ENCODE results near the gene MICAL2.

Gene MICAL2

DNA sequence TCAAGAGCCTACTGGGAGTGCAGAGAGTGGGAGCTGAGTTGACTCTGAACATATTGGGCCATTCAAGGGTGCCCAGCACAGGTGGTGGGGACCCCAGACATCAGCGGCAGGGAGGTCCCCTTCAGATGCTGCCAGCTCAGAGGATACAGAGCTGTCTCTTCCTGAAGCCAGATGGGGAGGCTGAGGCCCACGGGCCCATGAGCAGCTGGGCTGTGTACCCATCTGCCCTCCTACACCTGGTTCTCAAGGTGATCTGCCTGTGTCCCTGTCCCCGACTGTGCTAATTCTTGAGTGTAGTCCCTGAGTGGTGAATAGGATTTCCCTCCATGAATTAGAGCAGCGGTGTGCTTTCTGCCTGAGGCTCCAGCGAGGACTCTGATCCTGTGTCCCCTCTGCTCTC is 76.3 kb downstream of the MICAL2 start:
- Histone ChIP-seq H3K9me3 (ENCODE audit: control extremely low read depth in 1 of 5, control insufficient read depth in 4 of 5, insufficient read depth in 2 of 5, low read depth in 1 of 5, low read length in 4 of 5) (no peaks in the 10 kb centered on the region), H3K4me1 (ENCODE audit: control extremely low read depth in 1 of 4, control insufficient read depth in 4 of 4, insufficient read depth in 4 of 4, low read length in 3 of 4) (peaks cover 0 to 13% (median 6%) of the 10 kb centered on the region in 4 experiments), H3K36me3 (ENCODE audit: control insufficient read depth in 4 of 4, insufficient read depth in 4 of 4, low read length in 3 of 4) (no peaks in the 10 kb centered on the region), H3K4me3 (ENCODE audit: control insufficient read depth in 1 of 7, extremely low read depth in 1 of 7, insufficient read depth in 4 of 7, low read depth in 2 of 7, low read length in 6 of 7) (no peak overlapping the region), H3K27me3 (replicated peaks in 2 of 5; ENCODE audit: control insufficient read depth in 4 of 5, insufficient read depth in 5 of 5, low read length in 4 of 5) (no peaks in the 10 kb centered on the region), H3K27ac (ENCODE audit: insufficient read depth in 1 of 2, low read depth in 1 of 2, low read length in 2 of 2, poor library complexity in 1 of 2, severe bottlenecking in 2 of 2) (no peak overlapping the region)
- POLR2A ChIA-PET = interaction anchor here (0.6 kb wide), 1 partner anchor 13 kb away, joined by 3 read pairs; no protein-coding TSS in a partner anchor
- CTCF ChIA-PET = interaction anchor here (1.6 kb wide), 1 partner anchor 62 kb away, joined by 3 read pairs; no protein-coding TSS in a partner anchor
- 93% methylated on average over 5 of the region's 5 CpGs for WGBS (ENCODE audit: insufficient coverage)
- DNase-seq = no peak

DNA sequence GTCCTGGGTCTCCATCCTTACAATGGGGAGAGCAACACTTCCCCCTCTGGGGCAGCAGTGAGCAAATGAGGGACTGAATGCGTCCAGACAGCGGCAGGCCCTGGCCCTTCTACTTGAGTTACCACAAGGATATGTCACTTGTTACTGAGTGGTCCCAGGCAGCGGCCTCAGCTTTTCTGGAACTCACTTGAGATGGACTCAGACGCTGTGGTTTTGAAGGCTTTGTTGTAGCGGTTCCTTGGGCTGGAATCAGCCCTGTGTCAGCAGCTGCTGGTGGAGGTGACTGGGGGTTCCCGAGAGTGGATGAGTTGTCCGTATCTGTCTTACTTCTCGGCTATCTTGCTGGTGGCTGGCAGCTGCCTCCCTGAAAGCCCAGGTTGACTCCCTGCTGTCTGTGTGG is 77.0 kb downstream of the MICAL2 start:
- Histone ChIP-seq H3K36me3 (ENCODE audit: control insufficient read depth in 4 of 4, insufficient read depth in 4 of 4, low read length in 3 of 4) (no peaks in the 10 kb centered on the region), H3K9me3 (ENCODE audit: control extremely low read depth in 1 of 5, control insufficient read depth in 4 of 5, insufficient read depth in 2 of 5, low read depth in 1 of 5, low read length in 4 of 5) (no peaks in the 10 kb centered on the region), H3K27ac (ENCODE audit: insufficient read depth in 1 of 2, low read depth in 1 of 2, low read length in 2 of 2, poor library complexity in 1 of 2, severe bottlenecking in 2 of 2) (no peak overlapping the region), H3K4me3 (ENCODE audit: control insufficient read depth in 1 of 7, extremely low read depth in 1 of 7, insufficient read depth in 4 of 7, low read depth in 2 of 7, low read length in 6 of 7) (no peak overlapping the region), H3K27me3 (replicated peaks in 2 of 5; ENCODE audit: control insufficient read depth in 4 of 5, insufficient read depth in 5 of 5, low read length in 4 of 5) (no peaks in the 10 kb centered on the region), H3K4me1 (ENCODE audit: control extremely low read depth in 1 of 4, control insufficient read depth in 4 of 4, insufficient read depth in 4 of 4, low read length in 3 of 4) (peaks cover 0 to 13% (median 6%) of the 10 kb centered on the region in 4 experiments)
- ChIA-PET CTCF (interaction anchor here (1.6 kb wide), 1 partner anchor 63 kb away, joined by 3 read pairs; no protein-coding TSS in a partner anchor), POLR2A (interaction anchor here (0.6 kb wide), 1 partner anchor 12 kb away, joined by 3 read pairs; no protein-coding TSS in a partner anchor)
- WGBS (ENCODE audit: insufficient coverage) = 95% methylated on average over 7 of the region's 8 CpGs
- peak in 2 of 3 donors; percentile 35 to 42 for DNase-seq

GRCh38 chr11:12188548-12189317 is 78.3 kb downstream of the MICAL2 start:
- Histone ChIP-seq H3K27me3 (replicated peaks in 2 of 5; ENCODE audit: control insufficient read depth in 4 of 5, insufficient read depth in 5 of 5, low read length in 4 of 5) (no peaks in the 10 kb centered on the region), H3K27ac (ENCODE audit: insufficient read depth in 1 of 2, low read depth in 1 of 2, low read length in 2 of 2, poor library complexity in 1 of 2, severe bottlenecking in 2 of 2) (no peak overlapping the region), H3K36me3 (ENCODE audit: control insufficient read depth in 4 of 4, insufficient read depth in 4 of 4, low read length in 3 of 4) (no peaks in the 10 kb centered on the region), H3K9me3 (ENCODE audit: control extremely low read depth in 1 of 5, control insufficient read depth in 4 of 5, insufficient read depth in 2 of 5, low read depth in 1 of 5, low read length in 4 of 5) (no peaks in the 10 kb centered on the region), H3K4me3 (ENCODE audit: control insufficient read depth in 1 of 7, extremely low read depth in 1 of 7, insufficient read depth in 4 of 7, low read depth in 2 of 7, low read length in 6 of 7) (no peak overlapping the region), H3K4me1 (ENCODE audit: control extremely low read depth in 1 of 4, control insufficient read depth in 4 of 4, insufficient read depth in 4 of 4, low read length in 3 of 4) (no peaks in the 10 kb centered on the region)
- WGBS (ENCODE audit: insufficient coverage) = 100% methylated on average over 3 of the region's 3 CpGs
- POLR2A ChIA-PET = no interaction called here
- CTCF ChIA-PET = interaction anchor here (0.6 to 1.6 kb wide), 3 partner anchors 22 to 64 kb away, joined by 3 read pairs; no protein-coding TSS in a partner anchor
- DNase-seq = no peak

- Histone ChIP-seq H3K9me3 (ENCODE audit: control extremely low read depth in 1 of 5, control insufficient read depth in 4 of 5, insufficient read depth in 2 of 5, low read depth in 1 of 5, low read length in 4 of 5) (no peaks in the 10 kb centered on the region), H3K4me3 (ENCODE audit: control insufficient read depth in 1 of 7, extremely low read depth in 1 of 7, insufficient read depth in 4 of 7, low read depth in 2 of 7, low read length in 6 of 7) (no peak overlapping the region), H3K36me3 (ENCODE audit: control insufficient read depth in 4 of 4, insufficient read depth in 4 of 4, low read length in 3 of 4) (no peaks in the 10 kb centered on the region), H3K27me3 (replicated peaks in 2 of 5; ENCODE audit: control insufficient read depth in 4 of 5, insufficient read depth in 5 of 5, low read length in 4 of 5) (no peaks in the 10 kb centered on the region), H3K4me1 (ENCODE audit: control extremely low read depth in 1 of 4, control insufficient read depth in 4 of 4, insufficient read depth in 4 of 4, low read length in 3 of 4) (no peaks in the 10 kb centered on the region), H3K27ac (ENCODE audit: insufficient read depth in 1 of 2, low read depth in 1 of 2, low read length in 2 of 2, poor library complexity in 1 of 2, severe bottlenecking in 2 of 2) (no peak overlapping the region)
- 95% methylated on average over 4 of the region's 8 CpGs for WGBS (ENCODE audit: insufficient coverage)
- CTCF ChIA-PET = interaction anchor here (0.7 to 2.5 kb wide), 5 partner anchors 9 to 71 kb away, joined by 3 to 6 read pairs (median 3); no protein-coding TSS in a partner anchor
- POLR2A ChIA-PET = no interaction called here
- DNase-seq = peak in 1 of 3 donors; percentile 29
Observed at GRCh38 chr11:12189543-12190235, 79.3 kb downstream of the MICAL2 start.

DNA sequence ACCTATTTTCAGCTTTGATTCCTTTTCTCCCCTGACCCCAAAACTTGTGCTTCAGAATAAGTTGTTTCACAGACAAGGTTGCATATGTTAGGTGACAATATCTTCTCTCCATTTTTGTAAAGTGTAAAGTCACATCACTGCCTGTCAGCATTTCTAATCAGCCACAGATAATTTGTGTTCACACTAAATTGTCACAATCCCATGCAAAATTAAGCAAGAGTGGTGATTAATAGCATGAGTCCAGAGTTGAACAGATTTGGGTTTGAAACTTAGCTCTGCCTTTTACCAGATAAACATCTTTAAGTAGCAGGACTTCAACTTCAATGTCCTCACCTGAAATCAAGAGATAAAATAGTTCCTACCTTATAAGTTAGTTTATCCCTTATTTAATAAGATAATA is 80.1 kb downstream of the MICAL2 start:
- Histone ChIP-seq H3K27me3 (replicated peaks in 2 of 5; ENCODE audit: control insufficient read depth in 4 of 5, insufficient read depth in 5 of 5, low read length in 4 of 5) (no peaks in the 10 kb centered on the region), H3K4me3 (ENCODE audit: control insufficient read depth in 1 of 7, extremely low read depth in 1 of 7, insufficient read depth in 4 of 7, low read depth in 2 of 7, low read length in 6 of 7) (no peak overlapping the region), H3K9me3 (ENCODE audit: control extremely low read depth in 1 of 5, control insufficient read depth in 4 of 5, insufficient read depth in 2 of 5, low read depth in 1 of 5, low read length in 4 of 5) (no peaks in the 10 kb centered on the region), H3K4me1 (ENCODE audit: control extremely low read depth in 1 of 4, control insufficient read depth in 4 of 4, insufficient read depth in 4 of 4, low read length in 3 of 4) (peaks cover 0 to 7% (median 2%) of the 10 kb centered on the region in 4 experiments), H3K36me3 (ENCODE audit: control insufficient read depth in 4 of 4, insufficient read depth in 4 of 4, low read length in 3 of 4) (no peaks in the 10 kb centered on the region), H3K27ac (ENCODE audit: insufficient read depth in 1 of 2, low read depth in 1 of 2, low read length in 2 of 2, poor library complexity in 1 of 2, severe bottlenecking in 2 of 2) (no peak overlapping the region)
- DNase-seq = no peak
- POLR2A ChIA-PET = no interaction called here
- CTCF ChIA-PET = interaction anchor here (1.2 to 2.5 kb wide), 3 partner anchors 9 to 56 kb away, joined by 3 to 6 read pairs (median 3); no protein-coding TSS in a partner anchor

- Histone ChIP-seq H3K9me3 (ENCODE audit: control extremely low read depth in 1 of 5, control insufficient read depth in 4 of 5, insufficient read depth in 2 of 5, low read depth in 1 of 5, low read length in 4 of 5) (no peaks in the 10 kb centered on the region), H3K36me3 (ENCODE audit: control insufficient read depth in 4 of 4, insufficient read depth in 4 of 4, low read length in 3 of 4) (no peaks in the 10 kb centered on the region), H3K4me3 (ENCODE audit: control insufficient read depth in 1 of 7, extremely low read depth in 1 of 7, insufficient read depth in 4 of 7, low read depth in 2 of 7, low read length in 6 of 7) (no peak overlapping the region), H3K27ac (ENCODE audit: insufficient read depth in 1 of 2, low read depth in 1 of 2, low read length in 2 of 2, poor library complexity in 1 of 2, severe bottlenecking in 2 of 2) (no peak overlapping the region), H3K4me1 (ENCODE audit: control extremely low read depth in 1 of 4, control insufficient read depth in 4 of 4, insufficient read depth in 4 of 4, low read length in 3 of 4) (peaks cover 0 to 18% (median 6%) of the 10 kb centered on the region in 4 experiments), H3K27me3 (replicated peaks in 2 of 5; ENCODE audit: control insufficient read depth in 4 of 5, insufficient read depth in 5 of 5, low read length in 4 of 5) (no peaks in the 10 kb centered on the region)
- POLR2A ChIA-PET = no interaction called here
- WGBS (ENCODE audit: insufficient coverage) = 98% methylated on average over 6 of the region's 8 CpGs
- CTCF ChIA-PET = interaction anchor here (0.8 to 1.7 kb wide), 8 partner anchors 8 to 149 kb away, joined by 3 to 5 read pairs (median 3); no protein-coding TSS in a partner anchor
- DNase-seq = no peak
Observed at GRCh38 chr11:12192794-12193514, 82.6 kb downstream of the MICAL2 start.

Measured in common myeloid progenitor, CD34-positive (primary cell).